Peyer's patch (tissue), 4 donors: ENCODE data around the gene MOCS2. TPM values are rescaled to one million over a fixed set of nuclear protein-coding genes. Genes with fewer than 3 reads are reported as not detected.

Experiments
- DNase-seq, 3 donors: peaks; one replicate each; pipeline ENCODE4 v3.0.0-alpha.2; 2017 to 2019
- H3K27ac ChIP-seq, 4 donors: fragments of 200-600 bp; sonication (generic); one replicate each; pipeline ENCODE4 v1.5.1; 2016 to 2019
- H3K27me3 ChIP-seq, 2 donors: fragments of 200-600 bp; sonication (generic); one replicate each; pipeline ENCODE4 v1.5.1; 2019
- H3K36me3 ChIP-seq, 3 donors: fragments of 200-600 bp; sonication (generic); one replicate each; pipeline ENCODE4 v1.5.1; 2016 to 2019
- H3K4me1 ChIP-seq, 4 donors: fragments of 200-600 bp; sonication (generic); one replicate each; pipeline ENCODE4 v1.5.1; 2016 to 2019
- H3K4me3 ChIP-seq, 4 donors: fragments of 200-600 bp; sonication (generic); 1 replicate in 3 of 4; 2 replicates in 1 of 4; pipeline ENCODE4 v1.5.1; 2016 to 2019; ENCODE audit warnings: mild to moderate bottlenecking in 1 of 4
- H3K9me3 ChIP-seq, 4 donors: fragments of 200-600 bp; sonication (generic); one replicate each; pipeline ENCODE4 v1.5.1; 2016 to 2019; ENCODE audit warnings: mild to moderate bottlenecking in 1 of 4
- POLR2A ChIP-seq, 2 donors: fragments of 450-650 bp; IDR thresholded peaks; one replicate each; pipeline ENCODE4 v1.5.1; 2017; ENCODE audit warnings: antibody characterized with exemption in 2 of 2, mild to moderate bottlenecking in 2 of 2, moderate library complexity in 2 of 2
- total RNA-seq, 4 donors: library from RNA; depleted of rRNA; stranded (reverse); fragments of >200 nt; gene quantifications; one replicate each; pipeline ENCODE4 v1.1.0, GENCODE V29; 2016
- TF ChIP-seq, protein P1 (sequence below), 6 experiments: fragments of 450-650 bp in 4 of 6; fragments of 200-600 bp in 2 of 6; sonication (generic) in 1 of 6; IDR thresholded peaks; one replicate each; pipeline ENCODE4 v1.5.1; 2017 to 2019; ENCODE audit warnings: antibody characterized with exemption in 6 of 6, mild to moderate bottlenecking in 3 of 6, moderate library complexity in 1 of 6

MOCS2 gene
- total RNA-seq, 4 donors from 2014 or later, result 24.5 to 38.4 (median 31.3) TPM

DNA sequence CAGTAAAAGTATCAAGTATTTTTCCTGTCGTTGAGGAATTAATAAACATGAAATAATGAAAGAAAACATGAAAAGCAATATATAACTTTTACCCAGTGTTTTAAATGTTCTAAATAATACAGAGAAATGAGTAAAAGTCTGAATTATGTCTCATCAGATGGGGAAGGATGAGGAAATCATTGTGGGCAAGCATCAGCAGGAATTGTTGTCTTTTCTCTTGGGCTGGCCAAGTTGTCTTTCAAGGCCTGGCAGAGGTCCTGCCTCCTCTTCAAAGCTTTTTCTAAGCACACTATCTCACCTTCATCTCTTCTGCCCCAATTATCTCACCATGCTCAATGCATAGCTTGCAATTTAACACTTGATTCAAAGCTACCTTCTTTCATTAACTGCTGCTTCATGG lies 41.9 kb downstream of the MOCS2 start:
- Histone ChIP-seq H3K36me3 (peaks cover 0 to 39% (median 0%) of the 10 kb centered on the region in 3 donors), H3K4me1 (no peaks in the 10 kb centered on the region), H3K4me3 (no peak overlapping the region), H3K9me3 (no peaks in the 10 kb centered on the region), H3K27ac (no peak overlapping the region), H3K27me3 (no peaks in the 10 kb centered on the region)
- TF ChIP-seq, protein P1, sequence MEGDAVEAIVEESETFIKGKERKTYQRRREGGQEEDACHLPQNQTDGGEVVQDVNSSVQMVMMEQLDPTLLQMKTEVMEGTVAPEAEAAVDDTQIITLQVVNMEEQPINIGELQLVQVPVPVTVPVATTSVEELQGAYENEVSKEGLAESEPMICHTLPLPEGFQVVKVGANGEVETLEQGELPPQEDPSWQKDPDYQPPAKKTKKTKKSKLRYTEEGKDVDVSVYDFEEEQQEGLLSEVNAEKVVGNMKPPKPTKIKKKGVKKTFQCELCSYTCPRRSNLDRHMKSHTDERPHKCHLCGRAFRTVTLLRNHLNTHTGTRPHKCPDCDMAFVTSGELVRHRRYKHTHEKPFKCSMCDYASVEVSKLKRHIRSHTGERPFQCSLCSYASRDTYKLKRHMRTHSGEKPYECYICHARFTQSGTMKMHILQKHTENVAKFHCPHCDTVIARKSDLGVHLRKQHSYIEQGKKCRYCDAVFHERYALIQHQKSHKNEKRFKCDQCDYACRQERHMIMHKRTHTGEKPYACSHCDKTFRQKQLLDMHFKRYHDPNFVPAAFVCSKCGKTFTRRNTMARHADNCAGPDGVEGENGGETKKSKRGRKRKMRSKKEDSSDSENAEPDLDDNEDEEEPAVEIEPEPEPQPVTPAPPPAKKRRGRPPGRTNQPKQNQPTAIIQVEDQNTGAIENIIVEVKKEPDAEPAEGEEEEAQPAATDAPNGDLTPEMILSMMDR (IDR thresholded peaks at IDR 0.05), result no peak
- no peak for TF ChIP-seq POLR2A (IDR thresholded peaks at IDR 0.05)
- DNase-seq, result no peak

DNA sequence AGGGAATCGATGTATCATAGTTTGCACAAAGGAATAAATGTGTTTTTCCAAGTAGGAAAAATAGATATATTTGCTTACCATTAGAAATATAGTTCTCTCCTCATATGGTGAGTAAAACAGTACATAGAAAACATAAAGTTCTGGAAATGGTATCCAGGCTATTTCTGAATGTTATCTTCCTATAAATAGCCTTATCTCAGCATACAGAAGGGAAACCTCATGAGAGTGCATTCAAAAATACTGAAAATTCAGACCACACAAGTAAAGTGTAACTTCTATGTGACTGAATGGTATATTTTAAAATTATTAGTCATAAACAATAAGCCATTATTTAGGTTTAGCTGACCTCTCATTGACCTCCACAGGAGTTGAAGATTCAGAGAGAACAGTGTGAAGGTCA lies 43.5 kb downstream of the MOCS2 start:
- TF ChIP-seq, protein P1 (IDR thresholded peaks at IDR 0.05), result no peak
- TF ChIP-seq POLR2A (IDR thresholded peaks at IDR 0.05), result no peak
- H3K36me3 ChIP-seq, result peaks cover 0 to 36% (median 0%) of the 10 kb centered on the region in 3 donors
- H3K4me3 ChIP-seq, result no peak overlapping the region

DNA sequence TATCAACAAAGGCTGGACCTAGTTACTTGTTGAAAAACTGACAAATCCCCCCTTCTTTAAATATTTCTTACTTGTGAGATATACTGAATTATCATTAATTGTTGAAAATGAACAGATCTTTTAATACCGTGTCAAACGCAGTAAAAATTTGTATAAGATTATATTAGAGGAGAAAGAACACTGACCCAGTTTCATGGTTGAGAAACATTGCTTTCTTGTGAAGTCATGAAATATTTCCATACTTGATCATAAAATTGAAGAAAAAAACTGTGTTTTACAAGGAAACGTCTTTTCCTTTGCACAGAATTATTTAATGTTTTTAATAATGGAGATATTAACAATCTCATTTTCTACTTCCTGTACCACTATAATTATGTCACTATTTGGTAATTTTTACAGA lies 45.8 kb downstream of the MOCS2 start:
- Histone ChIP-seq H3K4me3 (no peak overlapping the region), H3K27me3 (no peaks in the 10 kb centered on the region), H3K36me3 (peaks cover 0 to 46% (median 0%) of the 10 kb centered on the region in 3 donors), H3K27ac (no peak overlapping the region), H3K4me1 (no peaks in the 10 kb centered on the region), H3K9me3 (no peaks in the 10 kb centered on the region)
- TF ChIP-seq, protein P1 (IDR thresholded peaks at IDR 0.05), result no peak
- TF ChIP-seq POLR2A (IDR thresholded peaks at IDR 0.05), result no peak
- DNase-seq, result no peak

More for the DNA sequence above, 43.5 kb downstream of the MOCS2 start:
- Histone ChIP-seq H3K27me3 (no peaks in the 10 kb centered on the region), H3K4me1 (no peaks in the 10 kb centered on the region), H3K9me3 (no peaks in the 10 kb centered on the region), H3K27ac (no peak overlapping the region)
- no peak for DNase-seq

DNA sequence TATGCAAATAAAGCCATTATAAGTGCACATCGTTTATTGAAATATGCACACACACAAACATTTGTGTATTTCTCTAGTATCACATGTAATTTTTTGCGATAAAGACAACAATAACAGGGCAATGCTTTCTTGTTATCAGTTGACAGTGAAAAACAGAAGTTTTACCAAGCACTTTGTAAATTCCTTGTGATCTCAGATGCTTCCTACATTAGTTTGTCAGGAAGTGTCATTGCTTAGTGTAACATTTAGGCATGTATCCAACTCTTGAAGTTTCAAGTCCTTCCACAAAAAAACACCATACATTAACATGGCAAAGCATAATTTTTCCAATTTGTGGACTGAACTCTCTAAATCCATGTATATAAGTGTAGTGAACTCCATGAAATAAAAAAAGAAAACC lies 46.4 kb downstream of the MOCS2 start:
- TF ChIP-seq, protein P1 (IDR thresholded peaks at IDR 0.05), result no peak
- no peak for TF ChIP-seq POLR2A (IDR thresholded peaks at IDR 0.05)
- H3K27ac ChIP-seq, result no peak overlapping the region
- H3K27me3 ChIP-seq, result no peaks in the 10 kb centered on the region

DNA sequence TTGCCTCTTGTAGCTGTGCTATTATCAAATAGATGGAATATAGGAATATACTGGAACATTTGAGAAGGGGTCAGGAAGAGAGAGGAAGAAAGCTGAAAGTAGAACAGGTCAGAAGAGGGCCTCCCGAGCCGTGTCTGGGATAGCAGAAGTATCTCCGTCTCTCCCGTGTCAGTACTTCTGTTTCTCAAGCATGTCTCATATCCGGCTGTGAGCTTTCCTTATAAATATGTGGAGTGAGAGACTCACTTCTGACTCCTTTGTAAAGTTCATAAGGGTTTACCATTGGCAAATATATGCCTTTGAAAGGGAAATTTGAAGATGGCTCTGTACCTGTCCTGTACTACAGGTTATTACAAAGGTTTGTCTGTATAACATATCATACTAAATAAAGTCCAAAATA lies 50.3 kb downstream of the MOCS2 start:
- no peaks in the 10 kb centered on the region for H3K9me3 ChIP-seq
- no peak overlapping the region for H3K27ac ChIP-seq
- no peak for DNase-seq
- H3K4me3 ChIP-seq, result no peak overlapping the region
- no peaks in the 10 kb centered on the region for H3K27me3 ChIP-seq
- TF ChIP-seq, protein P1 (IDR thresholded peaks at IDR 0.05), result no peak
- TF ChIP-seq POLR2A (IDR thresholded peaks at IDR 0.05), result no peak
- H3K4me1 ChIP-seq, result no peaks in the 10 kb centered on the region
- H3K36me3 ChIP-seq, result peaks cover 0 to 34% (median 0%) of the 10 kb centered on the region in 3 donors

More for the DNA sequence above, 46.4 kb downstream of the MOCS2 start:
- Histone ChIP-seq H3K4me3 (no peak overlapping the region), H3K9me3 (no peaks in the 10 kb centered on the region), H3K36me3 (peaks cover 0 to 52% (median 0%) of the 10 kb centered on the region in 3 donors), H3K4me1 (no peaks in the 10 kb centered on the region)
- DNase-seq, result no peak

DNA sequence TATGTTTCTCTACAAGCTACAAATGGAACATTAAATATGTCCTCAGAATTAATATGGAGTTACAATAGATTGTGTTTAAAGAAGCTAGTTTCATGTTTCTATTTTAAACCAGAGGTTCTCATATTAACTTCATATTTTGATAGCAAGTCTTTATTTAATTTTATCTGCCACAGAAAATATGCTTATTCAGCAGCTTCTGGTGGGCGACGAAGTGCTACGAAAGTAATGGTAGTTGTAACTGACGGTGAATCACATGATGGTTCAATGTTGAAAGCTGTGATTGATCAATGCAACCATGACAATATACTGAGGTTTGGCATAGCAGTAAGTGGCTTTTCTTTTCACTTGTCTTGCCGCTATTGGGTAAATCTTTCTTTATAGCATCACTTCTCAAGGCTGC lies 54.2 kb downstream of the MOCS2 start:
- H3K27me3 ChIP-seq, result no peaks in the 10 kb centered on the region
- DNase-seq, result no peak
- no peaks in the 10 kb centered on the region for H3K9me3 ChIP-seq
- no peak overlapping the region for H3K4me3 ChIP-seq
- no peak overlapping the region for H3K27ac ChIP-seq
- H3K4me1 ChIP-seq, result no peaks in the 10 kb centered on the region
- peaks cover 0 to 35% (median 0%) of the 10 kb centered on the region in 3 donors for H3K36me3 ChIP-seq
- TF ChIP-seq, protein P1 (IDR thresholded peaks at IDR 0.05), result no peak
